GM13976 (cell line): ENCODE results near the gene ZNF490.

ENCODE experiments used
- DNase-seq: peaks from one replicate; pipeline ENCODE4 v3.0.0; 2012; ENCODE audit warnings: low spot score
- in situ Hi-C: fragments of 300-500 bp; cut with MboI; formaldehyde crosslinking; loops from one replicate; pipeline ENCODE4 v1.12.0; 2022; ENCODE audit warnings: low sequenced_read_pairs, mixed read lengths, inconsistent platforms; ENCODE audit not compliant: unreplicated experiment
- TF ChIP-seq, protein P1 (sequence below): IDR thresholded peaks from 2 replicates; pipeline ENCODE4 v1.5.1; 2012; ENCODE audit warnings: borderline replicate concordance, mild to moderate bottlenecking; ENCODE audit not compliant: insufficient read depth; ENCODE audit errors: extremely low read depth, missing control alignments, control extremely low read depth

ZNF490 gene

GRCh38 chr19:12639901-12640613, 29.4 kb upstream of the ZNF490 start:
- in situ Hi-C loops: no loop called here
- peak; percentile 91 for DNase-seq
- TF ChIP-seq, protein P1, sequence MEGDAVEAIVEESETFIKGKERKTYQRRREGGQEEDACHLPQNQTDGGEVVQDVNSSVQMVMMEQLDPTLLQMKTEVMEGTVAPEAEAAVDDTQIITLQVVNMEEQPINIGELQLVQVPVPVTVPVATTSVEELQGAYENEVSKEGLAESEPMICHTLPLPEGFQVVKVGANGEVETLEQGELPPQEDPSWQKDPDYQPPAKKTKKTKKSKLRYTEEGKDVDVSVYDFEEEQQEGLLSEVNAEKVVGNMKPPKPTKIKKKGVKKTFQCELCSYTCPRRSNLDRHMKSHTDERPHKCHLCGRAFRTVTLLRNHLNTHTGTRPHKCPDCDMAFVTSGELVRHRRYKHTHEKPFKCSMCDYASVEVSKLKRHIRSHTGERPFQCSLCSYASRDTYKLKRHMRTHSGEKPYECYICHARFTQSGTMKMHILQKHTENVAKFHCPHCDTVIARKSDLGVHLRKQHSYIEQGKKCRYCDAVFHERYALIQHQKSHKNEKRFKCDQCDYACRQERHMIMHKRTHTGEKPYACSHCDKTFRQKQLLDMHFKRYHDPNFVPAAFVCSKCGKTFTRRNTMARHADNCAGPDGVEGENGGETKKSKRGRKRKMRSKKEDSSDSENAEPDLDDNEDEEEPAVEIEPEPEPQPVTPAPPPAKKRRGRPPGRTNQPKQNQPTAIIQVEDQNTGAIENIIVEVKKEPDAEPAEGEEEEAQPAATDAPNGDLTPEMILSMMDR: peak; percentile 82

DNA sequence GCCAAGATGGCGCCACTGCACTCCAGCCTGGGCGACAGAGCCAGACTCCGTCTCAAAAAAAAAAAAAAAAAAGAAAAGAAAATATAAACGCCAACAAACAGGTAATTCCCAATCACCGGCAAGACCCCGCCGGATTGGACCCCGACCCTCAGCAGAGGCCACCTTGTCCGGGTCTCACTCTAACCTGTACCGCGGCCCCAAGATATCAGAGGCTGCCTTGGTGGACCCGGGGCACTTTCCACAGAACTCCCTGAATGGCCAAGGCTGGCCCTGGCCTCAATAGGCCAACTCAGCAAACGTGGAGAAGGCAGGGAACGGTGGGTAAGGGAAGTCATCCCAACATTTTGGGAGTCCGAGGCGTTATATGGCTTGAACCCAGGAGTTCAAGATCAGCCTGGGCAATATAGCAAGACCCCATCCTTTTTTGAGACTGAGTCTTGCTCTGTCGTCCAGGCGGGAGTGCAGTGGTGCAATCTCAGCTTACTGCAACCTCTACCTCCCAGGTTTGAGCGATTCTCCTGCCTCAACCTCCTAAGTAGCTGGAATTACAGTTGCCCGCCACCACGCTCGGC, 28.1 kb upstream of the ZNF490 start:
- TF ChIP-seq, protein P1: no peak
- no peak for DNase-seq
- in situ Hi-C loops: no loop called here

- DNase-seq: no peak
- in situ Hi-C loops: no loop called here
- TF ChIP-seq, protein P1: no peak
Observed at GRCh38 chr19:12636631-12637030, 26.0 kb upstream of the ZNF490 start.

- TF ChIP-seq, protein P1: no peak
- no peak for DNase-seq
- in situ Hi-C loops: no loop called here
Observed at GRCh38 chr19:12629215-12629614, 18.6 kb upstream of the ZNF490 start.

DNA sequence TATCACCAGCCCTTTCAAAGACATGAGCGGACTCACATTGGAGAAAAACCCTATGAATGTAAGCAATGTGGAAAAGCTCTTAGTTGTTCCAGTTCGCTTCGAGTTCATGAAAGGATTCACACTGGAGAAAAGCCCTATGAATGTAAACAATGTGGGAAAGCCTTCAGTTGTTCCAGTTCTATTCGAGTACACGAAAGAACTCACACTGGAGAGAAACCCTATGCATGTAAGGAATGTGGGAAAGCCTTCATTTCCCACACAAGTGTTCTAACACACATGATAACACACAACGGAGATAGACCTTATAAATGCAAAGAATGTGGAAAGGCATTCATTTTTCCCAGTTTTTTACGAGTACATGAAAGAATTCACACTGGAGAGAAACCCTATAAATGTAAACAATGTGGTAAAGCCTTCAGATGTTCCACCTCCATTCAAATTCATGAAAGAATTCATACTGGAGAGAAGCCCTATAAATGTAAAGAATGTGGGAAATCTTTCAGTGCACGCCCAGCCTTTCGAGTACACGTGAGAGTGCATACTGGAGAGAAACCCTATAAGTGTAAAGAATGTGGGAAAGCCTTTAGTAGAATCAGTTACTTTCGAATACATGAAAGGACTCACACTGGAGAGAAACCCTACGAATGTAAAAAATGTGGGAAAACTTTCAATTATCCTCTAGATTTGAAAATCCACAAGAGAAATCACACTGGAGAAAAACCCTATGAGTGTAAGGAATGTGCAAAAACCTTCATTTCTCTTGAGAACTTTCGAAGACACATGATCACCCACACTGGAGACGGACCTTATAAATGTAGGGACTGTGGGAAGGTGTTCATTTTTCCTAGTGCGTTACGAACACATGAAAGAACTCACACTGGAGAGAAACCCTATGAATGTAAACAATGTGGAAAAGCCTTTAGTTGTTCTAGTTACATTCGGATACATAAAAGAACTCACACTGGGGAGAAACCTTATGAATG, 17.7 kb upstream of the ZNF490 start:
- TF ChIP-seq, protein P1: no peak
- no peak for DNase-seq
- in situ Hi-C loops: no loop called here

DNA sequence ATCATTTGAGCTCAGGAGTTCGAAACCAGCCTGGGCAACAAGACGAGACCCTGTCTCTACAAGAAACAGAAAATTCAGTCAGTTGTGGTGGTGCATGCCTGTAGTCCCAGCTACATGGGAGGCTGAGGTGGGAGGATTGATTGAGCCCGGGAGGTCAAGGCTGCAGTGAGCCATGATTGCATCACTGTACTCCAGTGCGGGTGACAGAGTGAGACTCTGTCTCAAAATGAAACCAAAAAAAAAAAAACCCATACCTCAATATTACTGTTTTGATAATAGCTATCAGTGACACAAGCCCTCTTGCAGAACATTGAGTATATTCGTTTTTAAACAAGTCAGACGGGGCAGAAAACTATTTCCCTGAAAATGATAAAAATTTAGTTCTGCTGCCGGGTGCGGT, 16.3 kb upstream of the ZNF490 start:
- TF ChIP-seq, protein P1: no peak
- DNase-seq: no peak
- in situ Hi-C loops: no loop called here
